ENCODE measurements around the gene ZBTB20. TPM values are rescaled to one million over a fixed set of nuclear protein-coding genes. Genes with fewer than 3 reads are reported as not detected.

Gene ZBTB20
- total and polyA plus RNA-seq, 7 donors = 0.40 to 74.9 (median 41.7) TPM

GRCh38 chr3:114799816-114800215 lies 347.3 kb downstream of the ZBTB20 start:
- no peak for ATAC-seq
- WGBS, 3 donors = 89 to 95% (median 91%) methylated on average over 4 of the region's 4 CpGs
- H3K27me3 ChIP-seq (ENCODE audit: insufficient read depth in 3 of 3, low read length in 2 of 3) = no peaks in the 10 kb centered on the region
- no peak overlapping the region for H3K4me3 ChIP-seq
- peaks cover 3% of the 10 kb centered on the region for H3K4me1 ChIP-seq
- intact Hi-C loops (cut with DNase I) = no loop called here
- no peak for DNase-seq
- H3K36me3 ChIP-seq (ENCODE audit: insufficient read depth in 1 of 2, low read depth in 1 of 2) = no peaks in the 10 kb centered on the region
- no peaks in the 10 kb centered on the region for H3K9me3 ChIP-seq
- no peak for TF ChIP-seq CTCF (IDR thresholded peaks at IDR 0.05)
- no peak overlapping the region for H3K27ac ChIP-seq

- Histone ChIP-seq H3K36me3 (ENCODE audit: insufficient read depth in 1 of 2, low read depth in 1 of 2) (no peaks in the 10 kb centered on the region), H3K4me3 (no peak overlapping the region), H3K27me3 (ENCODE audit: insufficient read depth in 3 of 3, low read length in 2 of 3) (no peaks in the 10 kb centered on the region), H3K27ac (no peak overlapping the region), H3K9me3 (no peaks in the 10 kb centered on the region), H3K4me1 (no peaks in the 10 kb centered on the region)
- ATAC-seq (no peak), DNase-seq (no peak)
- intact Hi-C loops (cut with DNase I) = no loop called here
- TF ChIP-seq CTCF (IDR thresholded peaks at IDR 0.05) = no peak
Observed at GRCh38 chr3:114796796-114797195, 350.3 kb downstream of the ZBTB20 start.

- no peaks in the 10 kb centered on the region for H3K4me1 ChIP-seq
- no peaks in the 10 kb centered on the region for H3K36me3 ChIP-seq (ENCODE audit: insufficient read depth in 1 of 2, low read depth in 1 of 2)
- DNase-seq = no peak
- TF ChIP-seq CTCF (IDR thresholded peaks at IDR 0.05) = no peak
- no peaks in the 10 kb centered on the region for H3K9me3 ChIP-seq
- H3K27me3 ChIP-seq (ENCODE audit: insufficient read depth in 3 of 3, low read length in 2 of 3) = no peaks in the 10 kb centered on the region
- intact Hi-C loops (cut with DNase I) = no loop called here
- WGBS, 3 donors = 89 to 96% (median 90%) methylated on average over 2 of the region's 2 CpGs
- no peak overlapping the region for H3K4me3 ChIP-seq
- H3K27ac ChIP-seq = no peak overlapping the region
- ATAC-seq = no peak
Observed at GRCh38 chr3:114794894-114795630, 352.0 kb downstream of the ZBTB20 start.

- WGBS, 3 donors = 93 to 96% (median 95%) methylated on average over 2 of the region's 2 CpGs
- H3K27me3 ChIP-seq (ENCODE audit: insufficient read depth in 3 of 3, low read length in 2 of 3) = no peaks in the 10 kb centered on the region
- no peak overlapping the region for H3K4me3 ChIP-seq
- DNase-seq (no peak), ATAC-seq (no peak)
- TF ChIP-seq CTCF (IDR thresholded peaks at IDR 0.05) = no peak
- no peaks in the 10 kb centered on the region for H3K36me3 ChIP-seq (ENCODE audit: insufficient read depth in 1 of 2, low read depth in 1 of 2)
- no peaks in the 10 kb centered on the region for H3K4me1 ChIP-seq
- H3K9me3 ChIP-seq = no peaks in the 10 kb centered on the region
- intact Hi-C loops (cut with DNase I) = no loop called here
- no peak overlapping the region for H3K27ac ChIP-seq
Observed at GRCh38 chr3:114792159-114792918, 354.7 kb downstream of the ZBTB20 start.

Data from psoas muscle (tissue), 8 donors.